Psoas muscle (tissue), 8 donors: ENCODE measurements around the gene PPL. TPM values are rescaled to one million over a fixed set of nuclear protein-coding genes. Genes with fewer than 3 reads are reported as not detected.
A peak's percentile ranks its signal among the peaks of the same experiment; 100 is the strongest.

ENCODE experiments used
- ATAC-seq, 4 donors: fragments of 200-7000 bp; cut with Tn5 transposase; one replicate each; pipeline ENCODE4 v1.9.1; 2020; ENCODE audit warnings: moderate library complexity in 3 of 4, mild to moderate bottlenecking in 2 of 4
- DNase-seq, 2 donors: peaks; one replicate each; pipeline ENCODE4 v3.0.0-alpha.2; 2020
- H3K27ac ChIP-seq: fragments of 200-600 bp; one replicate; pipeline ENCODE4 v1.8.0; 2022
- H3K27me3 ChIP-seq, 3 donors: fragments of 200-600 bp in 1 of 3; one replicate each; pipeline versions ENCODE4 v1.6.1 to v1.8.0; 2013 to 2022; ENCODE audit warnings: low read length in 2 of 3, mild to moderate bottlenecking in 2 of 3, moderate library complexity in 1 of 3; ENCODE audit not compliant: insufficient read depth in 3 of 3
- H3K36me3 ChIP-seq, 2 donors: fragments of 200-600 bp in 1 of 2; one replicate each; pipeline versions ENCODE4 v1.6.1 to v1.8.0; 2013 to 2022; ENCODE audit warnings: low read depth in 1 of 2, mild to moderate bottlenecking in 1 of 2, moderate library complexity in 1 of 2; ENCODE audit not compliant: insufficient read depth in 1 of 2
- H3K4me1 ChIP-seq: fragments of 200-600 bp; one replicate; pipeline ENCODE4 v1.8.0; 2022
- H3K4me3 ChIP-seq: fragments of 200-600 bp; one replicate; pipeline ENCODE4 v1.8.0; 2022; ENCODE audit warnings: mild to moderate bottlenecking
- H3K9me3 ChIP-seq: fragments of 200-600 bp; one replicate; pipeline ENCODE4 v1.8.0; 2022
- WGBS, 3 donors: extraction: QIAGEN DNeasy Blood & Tissue Kit; methylation state at CpG; one replicate each; pipeline versions ENCODE4 v1.1.6 to v1.1.7; 2013; 5-methylcytosine and 5-hydroxymethylcytosine counted together
- intact Hi-C, 2 donors: fragments of 100-400 bp; cut with DNase I; formaldehyde crosslinking; loops; one replicate each; pipeline versions ENCODE4 v1.11.0 to v1.14.2; 2022
- polyA plus RNA-seq, 3 donors: library from polyadenylated mRNA; stranded (reverse); fragments of 200-250 nt; gene quantifications; one replicate each; pipeline ENCODE4 v1.2.3, GENCODE V29; 2013
- total RNA-seq, 4 donors: library from RNA; stranded (reverse); fragmentation: NEBNext Ultra II Directional in 2 of 4; extraction: Animal tissue kit (Norgen Biotek cat#: 25700) in 2 of 4; gene quantifications; one replicate each; pipeline versions ENCODE4 v1.2.1 to v1.2.4, GENCODE V29; 2021 to 2023
- TF ChIP-seq, protein P1 (sequence below): fragments of 200-600 bp; IDR thresholded peaks from one replicate; pipeline ENCODE4 v1.8.0; 2022; ENCODE audit warnings: antibody characterized with exemption
- donor health status: healthy with polysubstance abuse.
- donor health status: DM: no; HTN: no; CAD: no; lungs with moderate emphysema.
- donor health status: Bipolar disorder and iron deficiency.
- donor health status: healthy.
- donor health status: DM: yes; HTN: yes; CAD: no.
- donor health status: DM: no; HTN: no; CAD: no.
- donor health status: DM: no; HTN: no; CAD: no.
- donor health status: DM: yes; HTN: yes; CAD: no.

The PPL gene
- total and polyA plus RNA-seq, 7 donors: 2.4 to 7.2 (median 4.4) TPM

DNA sequence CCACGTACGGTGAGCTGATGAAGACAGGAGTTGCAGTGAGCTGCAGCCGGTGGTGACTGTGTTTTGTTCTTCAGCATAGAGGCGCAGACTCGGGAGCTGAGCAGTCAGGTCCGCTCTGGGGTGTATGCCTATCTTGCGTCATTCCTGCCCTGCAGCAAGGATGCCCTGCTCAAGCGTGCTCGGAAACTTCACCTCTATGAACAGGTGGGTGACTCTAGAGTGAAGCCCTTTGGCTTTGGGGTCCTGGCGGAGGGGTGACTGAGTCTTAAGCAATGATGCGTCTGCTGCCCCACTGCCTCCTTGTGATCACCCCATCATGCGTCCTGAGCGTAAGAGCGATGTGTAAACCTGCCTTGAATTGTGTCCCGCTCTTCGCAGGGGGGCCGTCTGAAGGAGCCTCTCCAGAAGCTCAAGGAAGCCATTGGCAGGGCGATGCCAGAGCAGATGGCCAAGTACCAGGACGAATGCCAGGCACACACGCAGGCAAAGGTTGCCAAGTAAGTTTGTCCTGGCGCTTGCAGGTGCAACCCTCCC, 66.7 kb downstream of the PPL start:
- Histone ChIP-seq H3K4me1 (peaks cover 9% of the 10 kb centered on the region), H3K27ac (no peak overlapping the region), H3K9me3 (no peaks in the 10 kb centered on the region), H3K4me3 (no peak overlapping the region), H3K36me3 (peaks cover 12 to 64% of the 10 kb centered on the region in 2 donors), H3K27me3 (no peaks in the 10 kb centered on the region)
- WGBS, 3 donors: 63 to 87% (median 72%) methylated on average over 21 of the region's 21 CpGs
- DNase-seq (peak in 1 of 2 donors; percentile 78), ATAC-seq (peak in 3 of 4 donors; percentile 75 to 83 (median 79))
- intact Hi-C loops: no loop called here
- TF ChIP-seq, protein P1, sequence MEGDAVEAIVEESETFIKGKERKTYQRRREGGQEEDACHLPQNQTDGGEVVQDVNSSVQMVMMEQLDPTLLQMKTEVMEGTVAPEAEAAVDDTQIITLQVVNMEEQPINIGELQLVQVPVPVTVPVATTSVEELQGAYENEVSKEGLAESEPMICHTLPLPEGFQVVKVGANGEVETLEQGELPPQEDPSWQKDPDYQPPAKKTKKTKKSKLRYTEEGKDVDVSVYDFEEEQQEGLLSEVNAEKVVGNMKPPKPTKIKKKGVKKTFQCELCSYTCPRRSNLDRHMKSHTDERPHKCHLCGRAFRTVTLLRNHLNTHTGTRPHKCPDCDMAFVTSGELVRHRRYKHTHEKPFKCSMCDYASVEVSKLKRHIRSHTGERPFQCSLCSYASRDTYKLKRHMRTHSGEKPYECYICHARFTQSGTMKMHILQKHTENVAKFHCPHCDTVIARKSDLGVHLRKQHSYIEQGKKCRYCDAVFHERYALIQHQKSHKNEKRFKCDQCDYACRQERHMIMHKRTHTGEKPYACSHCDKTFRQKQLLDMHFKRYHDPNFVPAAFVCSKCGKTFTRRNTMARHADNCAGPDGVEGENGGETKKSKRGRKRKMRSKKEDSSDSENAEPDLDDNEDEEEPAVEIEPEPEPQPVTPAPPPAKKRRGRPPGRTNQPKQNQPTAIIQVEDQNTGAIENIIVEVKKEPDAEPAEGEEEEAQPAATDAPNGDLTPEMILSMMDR: no peak

DNA sequence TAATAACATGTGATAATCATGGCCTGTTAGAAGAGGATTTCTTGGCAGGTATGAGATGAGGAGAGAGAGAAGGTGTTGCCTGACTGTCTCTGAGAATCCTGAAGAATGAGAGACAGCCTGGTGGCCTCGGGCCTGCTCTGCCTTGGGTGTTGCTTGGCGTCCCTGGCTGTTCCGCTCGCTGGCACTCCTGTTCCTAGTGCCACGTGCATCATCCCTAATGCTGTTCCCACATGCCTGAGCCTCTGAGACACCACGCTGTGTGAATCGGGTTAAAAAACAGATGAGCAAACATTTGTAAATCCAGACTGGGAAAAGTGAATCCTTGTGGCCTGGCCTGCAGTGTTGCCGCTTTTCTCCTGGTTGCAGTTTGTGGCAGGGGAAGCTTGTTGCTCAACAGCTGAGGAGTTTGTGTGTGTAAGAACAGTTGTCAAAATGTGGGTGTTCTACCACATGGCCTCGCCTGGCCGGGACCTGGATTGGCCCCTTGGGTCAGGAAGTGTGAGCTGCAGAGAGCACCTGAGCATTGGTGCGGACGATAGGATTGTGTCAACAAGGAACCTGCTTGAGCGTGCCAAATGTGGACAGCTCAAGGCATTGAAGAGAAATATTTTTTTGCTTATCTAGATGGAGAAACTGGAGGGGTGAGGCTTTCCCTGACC, 67.7 kb downstream of the PPL start:
- Histone ChIP-seq H3K36me3 (peaks cover 8 to 55% of the 10 kb centered on the region in 2 donors), H3K4me3 (no peak overlapping the region), H3K27ac (no peak overlapping the region), H3K9me3 (no peaks in the 10 kb centered on the region), H3K27me3 (no peaks in the 10 kb centered on the region), H3K4me1 (peaks cover 9% of the 10 kb centered on the region)
- WGBS, 3 donors: 79 to 93% (median 84%) methylated on average over 13 of the region's 13 CpGs
- intact Hi-C loops: no loop called here
- ATAC-seq (peak in 2 of 4 donors; percentile 23 to 26), DNase-seq (no peak)
- TF ChIP-seq, protein P1: no peak

DNA sequence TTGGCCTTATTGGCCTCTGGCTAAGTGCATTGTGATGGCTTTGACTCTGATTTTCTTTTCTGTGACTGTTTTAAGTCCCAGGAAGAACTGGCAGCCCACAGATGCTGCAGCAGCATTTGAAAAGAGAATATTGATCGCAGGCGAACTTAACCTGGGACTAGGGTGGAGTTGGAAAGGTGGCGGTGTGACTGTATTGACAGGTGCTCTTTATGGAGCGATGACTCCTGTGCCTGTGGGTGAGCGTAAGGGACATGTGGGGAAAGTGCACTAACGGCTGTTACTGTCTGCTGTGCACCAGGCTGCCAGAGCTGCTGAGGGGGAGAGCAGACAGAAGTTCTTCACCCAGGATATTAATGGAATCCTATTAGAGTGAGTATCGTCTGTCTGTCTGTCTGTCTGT, 68.4 kb downstream of the PPL start:
- ATAC-seq: peak in 2 of 4 donors; percentile 47 to 58
- H3K9me3 ChIP-seq: no peaks in the 10 kb centered on the region
- H3K4me1 ChIP-seq: peaks cover 17% of the 10 kb centered on the region
- no peak overlapping the region for H3K27ac ChIP-seq
- TF ChIP-seq, protein P1: no peak
- H3K36me3 ChIP-seq: peaks cover 4 to 48% of the 10 kb centered on the region in 2 donors
- H3K27me3 ChIP-seq: no peaks in the 10 kb centered on the region
- no peak overlapping the region for H3K4me3 ChIP-seq
- DNase-seq: no peak
- WGBS, 3 donors: 84 to 97% (median 87%) methylated on average over 7 of the region's 7 CpGs
- intact Hi-C loops: no loop called here

DNA sequence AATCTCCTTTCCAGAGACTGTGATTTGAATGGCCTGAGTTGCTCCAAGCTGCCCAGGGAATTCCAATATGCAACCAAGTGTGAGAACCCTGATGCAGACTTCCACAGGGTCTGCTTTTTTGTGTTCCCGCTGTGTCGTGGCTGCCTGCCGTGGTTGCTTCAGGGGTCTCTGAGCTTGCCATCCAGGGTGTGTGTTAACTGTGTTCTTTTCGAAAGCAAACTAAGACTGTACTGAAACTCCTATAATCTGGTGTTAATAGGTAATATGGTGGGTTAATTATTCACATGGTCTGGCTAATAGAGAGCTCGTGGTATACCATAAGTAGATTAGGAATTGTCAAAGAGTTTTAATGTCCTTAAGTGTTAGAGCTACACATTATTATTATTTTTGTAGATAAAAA, 68.9 kb downstream of the PPL start:
- H3K4me1 ChIP-seq: peaks cover 22% of the 10 kb centered on the region

More for the DNA sequence above, 68.9 kb downstream of the PPL start:
- TF ChIP-seq, protein P1: no peak
- 91 to 98% (median 93%) methylated on average over 5 of the region's 5 CpGs for WGBS, 3 donors
- Histone ChIP-seq H3K27me3 (no peaks in the 10 kb centered on the region), H3K27ac (no peak overlapping the region), H3K9me3 (no peaks in the 10 kb centered on the region), H3K36me3 (peaks cover under 1 to 43% of the 10 kb centered on the region in 2 donors), H3K4me3 (no peak overlapping the region)
- intact Hi-C loops: no loop called here
- ATAC-seq (no peak), DNase-seq (no peak)
